HG03108 (cell line): ENCODE data around the gene FRZB.

Experiments used
- ATAC-seq: cut with Tn5 transposase; IDR thresholded peaks from one replicate; pipeline ENCODE4 v1.9.1; 2021; ENCODE audit warnings: moderate library complexity; ENCODE audit not compliant: unreplicated experiment

Gene FRZB

DNA sequence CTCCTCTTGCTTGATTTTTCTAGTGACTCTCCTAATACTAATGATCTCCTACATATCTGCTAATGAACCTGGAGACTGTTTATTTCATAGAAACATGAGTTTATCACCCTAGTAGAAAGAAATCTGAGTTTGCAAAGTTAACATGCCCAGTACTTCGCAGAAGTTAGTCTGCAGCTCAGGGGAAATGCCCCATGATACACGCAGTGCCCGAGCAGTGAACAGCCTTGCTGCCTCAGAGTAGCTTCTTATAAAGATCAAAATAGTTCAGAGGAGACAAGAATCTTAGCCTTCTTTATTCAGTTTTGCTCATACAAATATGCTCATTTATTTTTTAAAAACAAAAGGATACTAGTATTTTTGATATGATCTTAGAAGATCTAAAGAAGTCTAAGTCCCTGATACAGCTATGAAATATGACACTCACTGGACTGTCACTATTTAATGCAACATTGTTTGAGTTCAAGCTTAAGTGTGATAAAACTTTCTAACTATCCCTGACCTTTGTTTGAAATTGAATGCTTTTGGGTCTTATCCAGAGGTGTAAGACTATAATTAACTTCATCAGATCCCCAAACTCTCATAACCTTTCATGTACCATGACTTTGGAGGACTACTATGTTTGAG, 20.5 kb downstream of the FRZB start:
- ATAC-seq, result no peak

DNA sequence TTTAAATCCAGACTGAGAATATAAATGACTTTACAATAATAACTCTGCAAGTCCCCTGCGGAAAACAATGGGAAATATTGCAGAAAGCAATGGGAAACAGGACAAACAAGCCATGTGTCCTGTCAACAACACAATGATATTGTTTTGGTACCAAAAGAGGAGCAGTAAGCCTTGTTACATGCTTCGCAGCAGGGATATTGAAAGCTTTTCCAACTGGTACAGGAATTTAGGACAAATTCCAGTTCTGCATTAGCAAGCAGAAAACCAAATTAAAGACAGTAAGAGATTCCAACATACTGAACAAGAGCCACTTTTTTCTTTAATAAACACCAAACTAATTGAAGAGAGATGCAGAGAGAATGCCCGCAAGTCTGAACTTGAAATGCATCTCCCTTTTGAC, 30.0 kb downstream of the FRZB start:
- ATAC-seq, result no peak

DNA sequence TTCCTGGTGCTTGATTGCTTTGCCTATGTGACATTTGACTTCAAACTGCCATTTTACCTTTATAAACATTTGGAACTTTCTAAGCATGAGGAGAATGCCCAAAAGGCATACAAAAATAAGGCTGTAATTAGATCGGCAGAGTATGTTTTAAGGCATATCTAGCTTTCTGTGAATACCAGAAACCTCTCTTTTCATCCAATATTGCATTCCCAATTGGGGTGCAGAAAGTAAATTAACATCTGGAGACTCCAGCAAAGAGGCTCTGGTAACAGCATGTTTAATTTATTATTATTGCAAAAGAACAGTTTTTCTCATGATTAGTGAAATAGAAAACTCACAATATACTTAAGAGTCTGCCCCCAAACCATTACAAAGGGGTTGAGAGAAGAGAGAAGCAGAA, 32.1 kb downstream of the FRZB start:
- ATAC-seq, result no peak

DNA sequence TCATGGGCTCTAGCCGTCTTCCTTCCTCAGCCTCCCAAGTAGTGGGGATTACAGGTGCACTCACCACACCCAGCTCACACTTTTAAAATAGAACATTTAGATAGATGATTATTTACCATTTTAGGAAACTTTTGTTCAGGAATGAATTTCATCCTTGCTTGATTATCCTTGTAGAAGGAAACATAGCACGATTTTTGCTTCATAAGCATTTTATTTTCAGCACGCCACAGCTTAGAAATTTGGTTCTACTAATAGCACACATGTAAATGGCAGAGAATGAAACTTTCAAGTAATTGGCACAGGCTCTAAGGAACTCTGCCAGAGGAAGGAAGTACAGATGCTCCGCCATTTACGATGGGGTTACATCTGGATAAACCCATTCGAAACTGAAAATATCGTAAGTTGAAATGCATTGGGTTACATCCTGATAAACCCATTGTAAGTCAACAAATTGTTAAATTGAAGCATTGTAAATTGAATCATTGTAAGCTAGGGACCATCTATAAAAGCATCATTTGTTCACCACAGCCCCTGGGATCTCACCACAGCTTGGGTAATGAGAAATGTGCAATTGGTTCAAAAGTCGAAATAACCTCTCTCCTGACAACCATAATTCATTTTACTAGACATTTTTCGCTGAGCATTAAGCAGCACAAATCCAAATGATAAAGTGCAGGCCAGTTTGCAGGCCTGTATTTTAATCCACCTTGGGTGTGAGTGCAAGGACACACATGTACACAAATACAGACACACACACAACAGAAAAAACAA, 33.2 kb downstream of the FRZB start:
- no peak for ATAC-seq

DNA sequence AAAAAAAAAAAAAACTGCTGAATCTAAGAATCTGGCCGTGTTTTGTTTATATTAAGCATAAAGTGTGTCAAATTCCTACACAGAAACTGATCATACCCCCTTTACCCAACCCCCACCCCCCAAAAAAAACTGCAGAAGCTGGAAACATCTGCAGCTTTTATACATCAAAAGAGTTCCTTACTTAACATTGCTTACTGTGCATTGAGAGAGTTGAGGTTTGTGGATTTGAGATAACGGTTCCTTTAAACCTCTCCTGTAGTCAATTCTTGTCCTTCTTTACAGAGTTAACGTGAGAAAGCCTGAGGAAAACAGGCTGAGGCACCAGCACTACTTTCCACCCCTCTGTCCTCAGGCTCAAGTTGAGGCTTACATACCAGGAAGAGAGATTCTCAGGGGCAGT, 34.5 kb downstream of the FRZB start:
- ATAC-seq, result no peak

DNA sequence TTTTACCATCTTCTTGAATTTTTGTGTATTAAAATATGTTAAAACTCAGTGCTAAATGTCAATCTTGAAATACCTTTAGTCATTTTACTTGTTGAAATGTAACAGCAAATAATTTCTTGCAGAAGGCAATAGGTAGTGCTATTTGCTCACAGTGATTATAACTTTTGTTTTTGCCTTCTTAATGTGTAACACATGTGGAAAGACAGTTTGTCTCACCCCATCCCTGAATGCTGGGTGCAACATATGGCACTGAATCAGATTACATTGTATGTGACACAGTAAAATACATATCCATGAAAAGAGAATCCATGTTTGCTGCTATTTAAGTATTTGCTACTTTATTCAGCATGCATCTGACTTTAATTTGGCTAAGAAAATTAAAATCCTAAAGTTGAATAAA, 35.3 kb downstream of the FRZB start:
- ATAC-seq, result no peak

DNA sequence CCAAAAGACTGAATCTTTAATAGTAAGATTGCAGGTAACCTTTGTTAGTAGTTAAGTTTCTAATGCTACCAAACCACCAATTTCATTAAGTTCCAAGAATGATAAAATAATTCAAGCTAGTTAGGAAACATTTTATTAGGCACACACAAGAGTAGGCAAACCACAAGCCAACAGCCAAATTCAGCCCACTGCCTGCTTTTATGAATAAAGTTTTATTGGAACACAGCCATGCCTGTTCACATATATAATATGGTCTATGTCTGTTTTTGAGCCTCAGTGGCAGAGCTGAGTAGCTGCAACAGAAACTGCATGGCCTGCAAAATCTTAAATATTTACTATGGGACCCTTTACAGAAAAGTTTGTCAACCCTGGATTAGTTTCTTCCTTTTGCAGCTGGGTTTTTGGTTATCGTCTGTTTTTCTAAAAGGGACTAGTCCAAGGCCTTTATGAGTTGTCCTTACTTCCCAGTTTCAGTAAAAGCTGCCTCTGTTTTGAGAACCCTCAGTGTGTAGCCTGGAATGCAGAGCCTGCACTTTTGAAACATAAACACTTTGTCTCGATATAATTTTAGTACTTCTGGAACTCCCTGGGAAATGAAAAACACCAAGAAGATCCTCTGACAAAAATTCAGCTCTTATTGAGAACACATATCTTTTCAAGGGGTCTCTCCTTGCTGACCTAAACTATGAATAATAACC, 39.1 kb downstream of the FRZB start:
- no peak for ATAC-seq

DNA sequence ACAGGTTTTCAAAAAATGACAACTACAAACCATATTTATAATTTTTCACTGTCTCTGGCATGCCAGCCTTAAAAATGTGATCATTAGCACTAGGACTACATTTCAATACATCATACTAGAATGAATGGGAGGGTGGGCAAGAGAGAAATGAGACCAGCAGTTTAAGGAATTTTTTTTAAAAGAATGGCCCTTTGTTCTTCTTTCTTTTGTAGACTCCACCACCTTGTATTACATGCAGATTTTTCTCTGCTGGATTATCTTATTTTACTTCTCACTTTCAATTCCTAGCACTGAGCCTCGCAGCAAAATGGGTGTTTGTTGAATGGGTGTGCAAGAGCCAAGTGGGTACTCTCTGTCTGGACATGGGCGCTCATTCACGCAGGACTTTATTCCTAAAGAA, 39.9 kb downstream of the FRZB start:
- ATAC-seq, result no peak

DNA sequence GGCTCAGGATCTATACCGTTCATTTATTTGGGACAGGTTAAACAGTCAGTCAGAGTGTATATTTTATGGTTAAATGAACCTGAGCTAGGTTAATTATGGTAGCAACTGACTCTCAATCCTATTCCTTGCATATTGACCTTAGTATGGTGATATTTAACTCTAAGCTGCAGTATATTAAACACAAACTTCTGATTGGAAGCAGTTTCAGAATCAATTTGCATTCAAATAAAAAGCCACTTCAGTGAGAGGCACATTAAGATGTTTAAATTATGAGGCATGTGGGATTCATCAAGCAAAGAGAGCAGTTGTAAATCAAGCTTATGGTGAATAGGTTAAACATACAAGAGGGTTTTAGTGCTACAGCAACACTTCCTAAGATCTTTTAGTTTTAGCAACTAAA, 40.4 kb downstream of the FRZB start:
- no peak for ATAC-seq

DNA sequence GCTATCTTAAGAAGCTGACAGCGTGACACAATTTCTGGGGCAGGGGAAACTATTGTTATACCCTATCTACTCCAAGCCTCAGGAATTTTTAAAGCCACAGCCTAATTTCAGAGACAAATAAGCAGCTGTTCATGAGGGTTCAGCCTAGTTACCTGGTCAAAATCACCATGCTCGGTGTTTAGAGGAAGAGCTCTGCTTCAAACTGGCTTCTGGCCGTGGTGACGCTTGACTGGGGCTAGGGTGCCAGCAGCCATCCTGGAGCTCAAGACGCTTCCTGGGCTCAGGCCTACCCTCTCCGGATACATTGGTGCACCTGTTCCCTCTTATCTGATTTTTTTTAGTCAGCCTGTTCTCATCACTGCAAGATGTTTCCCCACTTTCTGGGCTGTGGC, 41.7 kb downstream of the FRZB start:
- ATAC-seq, result no peak

DNA sequence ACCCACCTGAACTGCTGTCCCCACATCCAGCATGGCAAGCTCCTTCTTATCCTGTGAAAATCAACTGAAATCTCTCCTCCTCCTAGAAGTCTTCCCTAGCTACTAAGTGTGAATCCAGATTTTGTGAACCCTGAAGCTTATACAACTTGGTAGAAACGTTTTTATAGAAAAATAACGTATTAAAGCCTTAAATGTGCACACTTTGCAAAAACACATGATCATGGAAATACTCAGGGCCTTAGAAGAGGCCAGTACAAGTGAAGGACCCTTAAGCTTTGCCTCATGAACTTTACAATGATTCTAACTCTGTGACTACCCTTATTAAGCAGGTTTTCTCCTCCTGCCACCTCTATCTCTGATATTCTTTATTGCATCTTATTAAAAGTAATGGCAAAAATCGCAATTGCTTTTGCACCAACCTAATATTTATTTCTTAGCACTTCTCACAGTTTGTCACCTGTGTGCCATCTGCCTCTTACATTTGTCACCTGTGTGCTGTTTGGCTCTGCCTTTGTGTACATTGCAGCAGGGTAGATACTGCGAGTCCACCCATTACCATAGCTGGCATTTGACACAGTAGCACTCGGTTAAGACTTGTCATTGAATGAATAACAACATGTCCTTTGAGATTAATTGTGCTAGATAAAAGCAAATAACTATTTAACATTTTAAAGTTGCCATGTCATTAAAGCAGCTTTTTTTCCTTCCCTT, 42.2 kb downstream of the FRZB start:
- no peak for ATAC-seq

DNA sequence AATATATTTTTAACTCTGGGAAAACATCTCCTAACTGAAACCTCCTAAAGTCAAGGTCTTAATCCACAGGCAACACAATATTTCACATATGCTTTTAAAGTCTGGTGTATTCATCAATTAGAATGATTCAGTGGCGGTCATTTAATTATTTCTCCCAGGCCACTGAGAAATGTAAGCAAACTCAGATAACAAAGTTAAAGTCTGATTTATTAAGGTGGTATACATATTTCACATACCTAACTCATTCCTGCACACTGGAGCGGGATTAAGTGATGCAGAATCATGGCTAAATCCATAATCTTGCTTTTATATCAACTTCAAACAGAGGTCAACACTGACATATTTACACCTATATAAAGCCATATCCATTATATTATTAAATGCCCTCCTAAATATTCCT, 43.7 kb downstream of the FRZB start:
- no peak for ATAC-seq

DNA sequence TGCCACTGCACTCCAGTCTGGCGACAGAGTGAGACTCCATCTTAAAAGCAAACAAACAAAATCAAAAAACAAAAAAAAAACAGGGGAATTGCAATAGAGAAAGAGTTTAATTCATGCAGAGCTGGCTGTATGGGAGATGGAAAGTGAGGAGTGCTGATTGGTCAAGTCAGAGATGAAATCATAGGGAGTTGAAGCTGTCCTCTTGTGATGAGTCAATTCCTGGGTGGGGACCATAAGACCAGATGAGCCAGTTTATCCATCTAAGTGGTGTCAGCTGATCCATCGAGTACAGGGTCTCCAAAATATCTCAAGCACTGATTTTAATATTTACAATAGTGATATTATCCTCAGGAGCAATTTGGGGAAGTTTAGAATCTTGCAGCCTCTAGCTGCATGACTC, 45.3 kb downstream of the FRZB start:
- no peak for ATAC-seq

DNA sequence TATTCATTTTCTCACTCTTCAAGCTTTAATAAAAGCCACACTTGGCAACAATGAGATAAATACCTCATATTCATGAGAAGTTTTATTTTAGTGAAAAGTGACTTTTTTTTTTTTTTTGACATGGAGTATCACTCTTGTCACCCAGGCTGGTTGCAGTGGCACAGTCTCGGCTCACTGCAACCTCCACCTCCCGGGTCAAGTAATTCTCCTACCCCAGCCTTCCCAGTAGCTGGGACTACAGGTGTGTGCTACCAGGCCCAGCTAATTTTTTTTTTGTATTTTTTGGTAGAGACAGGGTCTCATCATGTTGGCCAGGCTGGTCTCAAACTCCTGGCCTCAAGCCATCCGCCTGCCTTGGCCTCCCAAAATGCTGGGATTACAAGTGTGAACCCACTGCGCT, 47.0 kb downstream of the FRZB start:
- no peak for ATAC-seq

DNA sequence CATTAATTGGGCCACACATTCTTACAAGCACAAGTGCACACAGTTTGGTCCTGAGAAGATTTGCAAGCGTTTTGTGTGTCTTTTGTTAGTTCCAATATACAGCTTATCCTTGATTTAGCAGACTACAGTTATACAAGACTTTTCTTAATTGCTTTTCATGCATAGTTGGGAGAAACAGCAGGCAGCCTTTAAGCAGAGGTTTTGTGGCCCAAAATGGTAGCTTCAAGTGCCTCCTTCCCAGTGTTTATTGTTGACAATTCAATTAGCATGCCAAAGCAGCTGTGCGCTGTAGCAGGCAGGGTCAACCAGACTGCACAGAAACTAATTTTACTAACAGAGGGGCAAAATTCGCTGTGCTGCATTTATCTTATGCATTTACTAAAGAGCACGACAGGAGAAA, 47.5 kb downstream of the FRZB start:
- ATAC-seq, result no peak

DNA sequence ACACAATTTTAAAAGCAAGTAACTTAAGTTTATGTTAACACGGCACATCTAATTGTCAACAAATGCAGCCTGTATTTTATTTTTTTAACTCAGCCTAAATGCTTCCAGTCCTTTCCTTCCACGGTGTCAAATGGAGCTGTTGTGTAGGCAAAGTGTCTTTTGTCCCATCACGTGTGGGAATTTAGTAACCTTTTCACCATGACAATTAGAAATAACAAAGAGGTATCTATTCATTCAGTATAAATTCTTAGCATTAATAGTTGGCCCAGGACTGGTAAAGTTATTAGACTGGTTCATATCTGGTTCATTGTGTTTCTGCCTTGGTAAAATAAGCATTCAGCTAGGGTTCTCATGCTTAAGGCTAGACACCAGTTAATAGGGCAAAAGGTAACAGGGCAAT, 47.9 kb downstream of the FRZB start:
- ATAC-seq, result no peak

DNA sequence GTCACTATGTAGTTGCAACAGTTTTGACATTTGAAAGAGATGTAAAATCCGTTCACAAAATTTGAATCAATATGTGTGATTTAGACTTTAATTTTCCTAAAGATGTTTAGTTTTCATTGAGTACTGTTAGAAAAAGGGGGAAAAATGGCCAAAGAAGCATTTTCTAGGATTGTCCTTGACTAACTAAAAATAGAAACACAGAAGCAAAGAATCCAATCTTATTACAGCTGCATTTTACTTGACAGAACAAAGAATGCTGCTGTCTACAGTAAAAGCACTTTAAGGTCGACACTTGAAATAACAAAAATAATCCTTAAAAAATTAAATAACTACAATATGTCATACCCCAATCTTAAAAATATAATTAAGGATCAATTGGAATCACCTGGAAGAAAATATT, 48.9 kb downstream of the FRZB start:
- ATAC-seq, result no peak

DNA sequence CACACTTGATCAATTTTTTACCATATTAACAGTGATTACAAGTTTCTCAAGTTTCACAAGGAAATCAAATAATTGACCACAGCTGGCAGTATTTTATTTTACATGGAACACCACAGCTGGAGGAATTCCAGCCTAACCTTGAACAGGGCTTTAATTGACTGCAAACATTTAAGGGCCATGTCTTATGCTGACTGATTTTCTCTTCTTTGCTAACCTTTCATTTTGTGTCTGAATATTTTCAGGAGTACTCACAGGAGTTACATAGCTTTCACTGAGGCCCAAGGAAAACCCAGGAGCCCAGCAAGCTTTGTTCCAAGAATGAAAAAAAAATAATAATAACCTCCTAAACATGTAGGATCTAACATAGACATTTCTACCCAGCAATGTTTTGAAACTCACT, 49.6 kb downstream of the FRZB start:
- ATAC-seq, result no peak

DNA sequence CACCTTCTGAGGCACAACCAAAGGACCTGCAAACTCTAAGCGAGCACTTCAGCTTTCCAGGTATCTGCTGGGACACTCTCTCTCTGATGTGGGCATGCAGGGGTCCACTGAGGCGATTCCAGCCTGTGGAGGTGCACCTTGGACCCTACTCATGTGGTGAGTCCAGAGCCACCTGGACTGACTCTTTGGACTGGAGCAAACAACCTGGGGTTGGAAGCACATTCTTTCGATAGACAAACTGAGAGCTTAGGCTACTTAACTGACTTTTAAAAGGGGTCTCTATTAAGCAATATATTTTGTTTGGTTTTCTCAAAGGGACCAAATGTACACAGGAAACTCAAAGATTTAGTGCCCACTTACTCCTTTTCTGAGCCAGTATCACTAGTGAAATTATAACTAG, 51.6 kb downstream of the FRZB start:
- no peak for ATAC-seq

DNA sequence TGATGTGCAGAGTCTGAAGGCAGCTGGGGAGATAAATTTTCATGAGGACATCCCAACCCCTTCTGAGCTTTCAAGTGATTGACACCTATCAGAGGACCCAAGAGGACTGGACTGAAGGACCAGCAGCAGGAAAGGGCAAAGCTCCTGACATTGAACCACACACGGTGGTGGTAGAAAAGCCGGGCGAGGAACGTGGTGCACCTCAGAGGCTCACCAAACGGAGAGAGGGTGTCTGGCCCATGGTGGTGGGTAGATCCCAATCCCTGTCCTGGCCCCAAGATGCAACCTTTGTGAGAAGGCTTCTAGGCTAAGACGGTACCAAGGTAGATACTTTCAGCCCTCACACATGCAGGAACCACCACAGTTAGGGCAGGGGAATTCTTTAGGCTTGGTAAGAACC, 52.1 kb downstream of the FRZB start:
- no peak for ATAC-seq

DNA sequence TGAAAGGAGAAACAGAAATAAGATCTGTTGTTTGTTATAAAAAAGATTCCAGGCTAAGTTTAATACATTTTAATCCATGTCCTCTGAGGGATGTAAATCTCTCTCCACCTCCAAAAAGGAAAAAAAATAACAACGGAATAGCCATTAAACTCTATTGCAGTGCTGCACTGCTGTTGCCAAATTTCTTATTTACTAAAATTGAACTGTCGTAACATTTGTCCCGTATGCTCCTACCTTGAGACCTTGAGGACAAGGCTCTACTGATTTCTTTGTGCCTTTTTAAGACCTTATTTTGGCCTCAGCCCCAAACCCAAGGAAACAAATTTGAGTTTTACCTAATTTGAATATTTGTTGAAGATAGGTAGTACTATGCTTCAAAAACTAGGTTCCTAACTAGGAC, 56.4 kb downstream of the FRZB start:
- ATAC-seq, result no peak

DNA sequence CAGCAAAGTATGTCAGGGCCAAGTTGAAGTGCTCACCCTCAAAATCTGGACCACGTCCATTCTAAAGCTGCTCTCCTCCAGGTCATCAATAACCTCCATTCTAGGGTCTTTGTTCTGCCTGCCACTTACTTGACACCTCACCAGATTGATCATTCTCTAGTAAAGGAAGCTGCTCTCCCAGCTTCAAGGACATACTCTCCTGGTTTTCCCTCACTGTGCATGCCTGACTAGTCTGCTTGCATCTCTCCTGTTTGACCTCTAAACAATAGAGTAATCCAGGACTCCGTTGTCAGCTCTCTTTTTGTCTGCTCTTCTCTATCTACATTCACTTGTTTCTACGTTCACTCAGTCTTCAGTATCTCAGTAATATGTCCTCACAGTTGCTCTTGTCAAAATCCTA, 59.1 kb downstream of the FRZB start:
- no peak for ATAC-seq
